GM19467 (cell line): ENCODE data around the gene MEF2A.
"Not testable (repeated sequence)": the region's sequence is repeated elsewhere in the genome, so short reads cannot be mapped to it uniquely, and the experiment has no call there.

Experiments used
- ATAC-seq: cut with Tn5 transposase; IDR thresholded peaks from one replicate; pipeline ENCODE4 v1.9.1; 2021; ENCODE audit warnings: mild to moderate bottlenecking, moderate library complexity; ENCODE audit not compliant: unreplicated experiment

MEF2A gene

DNA sequence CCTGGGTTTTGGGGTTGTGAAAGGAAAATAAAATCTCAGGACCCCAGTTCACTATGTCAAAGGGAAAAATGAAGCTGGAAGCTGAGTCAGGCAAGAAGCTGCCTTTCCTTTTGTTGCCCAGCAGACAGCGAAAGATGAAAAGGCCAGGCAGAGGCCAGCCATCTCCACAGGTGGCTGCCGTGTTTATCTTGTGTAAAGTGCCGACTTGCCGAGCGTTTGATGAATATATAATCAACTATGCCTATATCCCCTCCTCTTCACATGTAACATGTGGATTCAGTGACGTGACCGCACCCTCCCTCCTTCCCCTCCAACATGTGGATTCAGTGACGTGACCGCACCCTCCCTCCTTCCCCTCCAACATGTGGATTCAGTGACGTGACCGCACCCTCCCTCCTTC, 184.5 kb downstream of the MEF2A start:
- not testable (repeated sequence) for ATAC-seq

DNA sequence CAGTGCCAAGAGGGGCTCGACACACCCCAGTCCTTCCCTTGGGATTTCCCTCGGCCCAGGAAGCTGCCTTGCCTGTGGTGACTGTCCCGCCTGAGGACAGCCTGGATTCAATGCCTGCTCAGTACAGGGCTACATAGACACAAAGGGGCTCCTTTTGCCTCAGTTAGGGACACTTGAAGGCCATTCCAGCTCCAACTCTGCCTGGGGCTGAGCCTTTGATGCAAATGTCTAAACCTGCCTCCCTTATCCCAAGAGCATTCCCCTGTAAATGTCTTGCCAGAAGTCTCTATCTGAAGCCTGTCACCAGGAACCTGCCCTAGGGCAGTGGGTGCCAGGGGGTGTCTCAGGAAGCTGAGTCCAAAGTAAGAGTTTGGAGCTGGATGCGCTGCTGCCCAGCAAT, 186.8 kb downstream of the MEF2A start:
- no peak for ATAC-seq

DNA sequence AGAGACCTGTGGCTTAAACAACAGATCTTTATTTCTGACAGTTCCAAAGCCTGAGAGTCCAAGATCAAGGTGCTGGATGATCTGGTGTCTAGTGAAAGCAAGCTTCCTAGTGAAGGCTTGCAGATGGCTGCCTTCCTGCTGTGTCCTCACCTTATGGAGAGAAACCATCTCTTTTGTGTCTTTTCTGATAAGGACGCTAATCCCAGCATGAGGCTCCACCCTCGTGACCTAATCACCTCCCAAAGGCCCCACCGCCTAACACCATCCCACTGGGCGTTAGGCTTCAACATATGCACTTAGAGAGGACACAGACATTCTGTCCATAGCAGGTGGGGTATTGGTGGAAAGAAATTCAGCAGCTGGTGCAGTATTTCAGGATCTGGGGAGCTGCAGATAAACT, 187.3 kb downstream of the MEF2A start:
- no peak for ATAC-seq

DNA sequence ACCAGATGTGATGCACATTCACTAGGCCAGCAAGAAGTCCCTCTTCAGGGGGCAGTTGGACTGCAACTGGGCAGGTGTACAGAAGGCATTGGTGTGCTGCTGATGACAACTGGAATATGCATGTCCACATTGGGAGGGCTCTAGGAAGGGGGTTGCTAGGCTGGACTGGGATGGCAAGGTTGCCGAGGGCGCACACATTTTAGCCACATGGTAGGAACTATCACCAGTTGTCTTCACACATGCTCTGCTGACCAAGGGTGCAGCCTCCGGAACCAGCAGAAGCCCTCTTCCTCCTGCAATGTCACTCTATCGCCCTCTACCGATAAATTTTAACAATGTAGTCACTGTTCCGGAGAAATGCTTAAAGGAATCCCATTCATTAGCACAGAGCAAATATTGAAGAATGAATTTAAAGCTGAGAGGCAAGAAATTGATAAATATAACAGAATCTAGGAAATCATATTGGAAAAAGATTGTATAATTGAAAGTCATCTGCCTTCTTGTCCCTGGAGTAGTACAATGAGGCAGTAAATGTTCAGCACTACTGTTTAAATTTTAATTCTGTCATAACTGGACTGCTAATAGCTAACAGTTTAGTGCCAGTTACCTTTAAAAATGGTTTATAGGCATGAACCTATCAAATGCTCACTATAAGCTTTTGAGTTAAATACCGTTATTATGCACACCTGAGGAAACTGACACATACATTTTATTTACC, 190.1 kb downstream of the MEF2A start:
- peak; percentile 89 for ATAC-seq

DNA sequence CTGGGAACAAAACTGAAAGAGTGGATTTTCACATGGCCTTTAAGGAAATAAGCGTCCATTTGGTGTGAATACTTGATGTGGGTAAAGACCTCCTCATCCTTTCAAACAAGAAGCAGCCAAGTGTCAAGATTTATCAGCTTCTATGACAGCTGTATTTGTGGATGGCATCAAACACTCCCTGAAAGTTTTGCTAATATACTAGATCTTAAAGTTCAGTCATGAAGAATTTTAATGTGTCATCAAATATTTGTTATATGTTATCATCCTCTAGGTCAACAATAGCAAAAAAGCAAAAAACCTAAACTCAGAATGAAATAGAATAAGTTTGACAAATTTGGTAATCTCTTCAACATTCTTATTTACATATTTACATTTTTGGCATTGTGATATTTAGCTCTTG, 196.5 kb downstream of the MEF2A start:
- ATAC-seq = no peak

DNA sequence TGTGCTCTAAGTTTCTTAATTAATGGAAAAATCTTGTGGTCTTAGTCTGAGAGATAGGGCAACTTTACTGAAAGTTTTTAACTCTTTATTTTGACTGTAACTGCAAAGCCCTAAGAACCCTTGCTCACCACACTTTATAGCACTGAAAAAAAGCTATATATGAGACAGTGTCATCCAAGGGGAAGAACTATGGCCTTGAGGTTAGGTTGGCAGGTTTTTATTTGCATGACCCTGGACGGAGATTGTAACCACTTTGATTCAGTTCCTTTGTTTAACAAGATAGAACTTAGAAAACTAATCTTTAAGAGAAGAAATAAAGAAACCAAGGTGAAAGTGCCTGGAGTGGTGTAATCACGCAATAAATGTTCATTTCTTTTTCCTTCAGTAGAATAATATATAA, 198.0 kb downstream of the MEF2A start:
- no peak for ATAC-seq

DNA sequence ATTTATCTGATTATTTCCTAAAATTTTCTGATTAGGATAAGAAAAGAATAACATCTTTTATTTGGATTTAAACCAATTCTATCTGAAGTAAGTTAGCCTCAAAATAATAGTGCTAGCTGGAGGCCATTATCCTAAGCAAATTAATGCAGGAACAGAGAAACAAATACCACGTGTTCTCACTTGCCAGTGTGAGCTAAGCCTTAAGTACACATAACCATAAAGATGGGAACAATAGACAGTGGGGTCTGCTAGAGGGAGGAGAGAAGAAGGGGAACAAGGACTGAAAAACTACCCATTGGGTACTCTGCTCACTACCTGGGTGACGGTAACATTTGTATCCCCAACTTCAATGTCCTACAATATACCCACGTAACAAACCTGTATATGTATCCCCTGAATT, 198.7 kb downstream of the MEF2A start:
- ATAC-seq = no peak
